ENCODE measurements around the gene NCOA3. TPM values are rescaled to one million over a fixed set of nuclear protein-coding genes. Genes with fewer than 3 reads are reported as not detected.

The NCOA3 gene
- total RNA-seq, 1 donor = 44.5 TPM

DNA sequence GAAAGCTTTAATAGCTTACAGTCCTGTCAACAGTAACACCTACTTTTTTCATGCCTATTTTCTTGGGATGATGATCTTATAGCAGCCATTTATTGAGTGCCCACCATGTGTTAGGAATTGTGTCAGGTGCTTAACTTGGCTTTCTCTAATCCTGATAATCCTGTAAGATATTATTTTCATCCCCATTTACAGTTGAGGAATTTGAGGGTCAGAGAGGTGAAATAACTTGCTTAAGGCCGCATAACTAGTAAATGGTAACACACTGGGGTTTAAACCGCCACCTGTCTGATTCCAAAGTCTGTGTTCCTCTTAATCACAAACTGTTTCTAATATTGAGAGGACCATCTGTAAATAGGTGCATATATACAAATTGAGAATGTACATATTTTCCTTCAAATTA, 55.5 kb downstream of the NCOA3 start:
- DNase-seq (ENCODE audit: insufficient read length, low spot score, missing footprints) = no peak
- no peaks in the 10 kb centered on the region for H3K27me3 ChIP-seq (ENCODE audit: insufficient read depth, low read length)
- no peaks in the 10 kb centered on the region for H3K4me1 ChIP-seq (ENCODE audit: insufficient read depth, low read length)
- peaks cover 22% of the 10 kb centered on the region for H4K20me1 ChIP-seq (ENCODE audit: insufficient read depth, low read length)
- no peak overlapping the region for H2AFZ ChIP-seq (ENCODE audit: low read length)
- no peak overlapping the region for H3K4me3 ChIP-seq (ENCODE audit: insufficient read depth, low read length)
- H3K27ac ChIP-seq (ENCODE audit: low read depth, low read length) = no peak overlapping the region
- no peak overlapping the region for H3K4me2 ChIP-seq (ENCODE audit: insufficient read depth, low read length)
- peaks cover 63% of the 10 kb centered on the region for H3K79me2 ChIP-seq (ENCODE audit: insufficient read depth, low read length)
- TF ChIP-seq, protein P1, sequence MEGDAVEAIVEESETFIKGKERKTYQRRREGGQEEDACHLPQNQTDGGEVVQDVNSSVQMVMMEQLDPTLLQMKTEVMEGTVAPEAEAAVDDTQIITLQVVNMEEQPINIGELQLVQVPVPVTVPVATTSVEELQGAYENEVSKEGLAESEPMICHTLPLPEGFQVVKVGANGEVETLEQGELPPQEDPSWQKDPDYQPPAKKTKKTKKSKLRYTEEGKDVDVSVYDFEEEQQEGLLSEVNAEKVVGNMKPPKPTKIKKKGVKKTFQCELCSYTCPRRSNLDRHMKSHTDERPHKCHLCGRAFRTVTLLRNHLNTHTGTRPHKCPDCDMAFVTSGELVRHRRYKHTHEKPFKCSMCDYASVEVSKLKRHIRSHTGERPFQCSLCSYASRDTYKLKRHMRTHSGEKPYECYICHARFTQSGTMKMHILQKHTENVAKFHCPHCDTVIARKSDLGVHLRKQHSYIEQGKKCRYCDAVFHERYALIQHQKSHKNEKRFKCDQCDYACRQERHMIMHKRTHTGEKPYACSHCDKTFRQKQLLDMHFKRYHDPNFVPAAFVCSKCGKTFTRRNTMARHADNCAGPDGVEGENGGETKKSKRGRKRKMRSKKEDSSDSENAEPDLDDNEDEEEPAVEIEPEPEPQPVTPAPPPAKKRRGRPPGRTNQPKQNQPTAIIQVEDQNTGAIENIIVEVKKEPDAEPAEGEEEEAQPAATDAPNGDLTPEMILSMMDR (IDR thresholded peaks at IDR 0.05; ENCODE audit: extremely low read depth, low read depth, low read length) = no peak
- no peaks in the 10 kb centered on the region for H3K36me3 ChIP-seq (ENCODE audit: insufficient read depth, low read length)
- H3K9me3 ChIP-seq (ENCODE audit: low read depth, low read length) = no peaks in the 10 kb centered on the region

- DNase-seq (ENCODE audit: insufficient read length, low spot score, missing footprints) = no peak
- Histone ChIP-seq H3K4me3 (ENCODE audit: insufficient read depth, low read length) (no peak overlapping the region), H4K20me1 (ENCODE audit: insufficient read depth, low read length) (peaks cover 25% of the 10 kb centered on the region), H3K27me3 (ENCODE audit: insufficient read depth, low read length) (no peaks in the 10 kb centered on the region), H3K4me2 (ENCODE audit: insufficient read depth, low read length) (no peak overlapping the region), H3K36me3 (ENCODE audit: insufficient read depth, low read length) (no peaks in the 10 kb centered on the region), H2AFZ (ENCODE audit: low read length) (no peak overlapping the region), H3K4me1 (ENCODE audit: insufficient read depth, low read length) (no peaks in the 10 kb centered on the region), H3K9me3 (ENCODE audit: low read depth, low read length) (no peaks in the 10 kb centered on the region), H3K79me2 (ENCODE audit: insufficient read depth, low read length) (peaks cover 61% of the 10 kb centered on the region), H3K27ac (ENCODE audit: low read depth, low read length) (no peak overlapping the region)
- TF ChIP-seq, protein P1 (IDR thresholded peaks at IDR 0.05; ENCODE audit: extremely low read depth, low read depth, low read length) = no peak
These were observed 56.1 kb downstream of the NCOA3 start for GRCh38 chr20:47557791-47558190.

DNA sequence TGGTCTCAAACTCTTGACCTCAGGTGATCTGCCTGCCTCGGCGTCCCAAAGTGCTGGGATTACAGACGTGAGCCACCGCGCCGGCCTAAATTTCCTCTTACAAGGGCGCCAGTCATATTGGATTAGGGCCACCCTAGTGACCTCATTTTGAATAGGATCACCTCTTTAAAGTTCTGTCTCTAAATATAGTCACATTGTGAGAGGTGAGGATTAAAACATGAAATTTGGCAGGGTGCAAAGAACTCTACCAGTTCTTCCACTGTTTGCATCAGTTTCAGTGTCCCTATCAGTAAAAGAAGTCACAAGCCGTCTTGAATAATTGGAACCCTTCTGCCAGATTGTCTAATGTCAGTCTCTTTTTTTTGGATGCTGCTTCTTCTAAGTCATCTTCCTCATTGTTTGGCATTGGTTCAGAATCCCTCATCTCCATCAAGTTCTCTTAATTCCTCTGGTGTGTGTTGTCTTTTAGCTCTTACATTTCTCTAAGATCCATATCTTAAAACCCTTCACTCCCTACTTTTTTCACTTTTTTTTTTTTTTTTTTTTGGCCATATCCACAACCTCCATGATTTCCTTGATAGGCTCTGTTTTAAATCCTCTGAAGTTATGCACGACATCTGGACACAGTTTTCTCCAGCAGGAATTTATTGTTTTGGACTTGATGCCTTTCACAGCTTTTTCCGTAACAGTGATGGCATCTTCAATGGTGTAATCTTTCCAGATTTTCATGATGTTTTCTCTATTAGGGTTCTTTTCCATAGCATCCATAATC, 56.8 kb downstream of the NCOA3 start:
- Histone ChIP-seq H3K4me1 (ENCODE audit: insufficient read depth, low read length) (no peaks in the 10 kb centered on the region), H3K27ac (ENCODE audit: low read depth, low read length) (no peak overlapping the region), H2AFZ (ENCODE audit: low read length) (no peak overlapping the region), H3K4me2 (ENCODE audit: insufficient read depth, low read length) (no peak overlapping the region), H3K9me3 (ENCODE audit: low read depth, low read length) (no peaks in the 10 kb centered on the region), H3K36me3 (ENCODE audit: insufficient read depth, low read length) (no peaks in the 10 kb centered on the region), H3K79me2 (ENCODE audit: insufficient read depth, low read length) (peaks cover 63% of the 10 kb centered on the region), H4K20me1 (ENCODE audit: insufficient read depth, low read length) (peaks cover 29% of the 10 kb centered on the region), H3K27me3 (ENCODE audit: insufficient read depth, low read length) (no peaks in the 10 kb centered on the region), H3K4me3 (ENCODE audit: insufficient read depth, low read length) (no peak overlapping the region)
- TF ChIP-seq, protein P1 (IDR thresholded peaks at IDR 0.05; ENCODE audit: extremely low read depth, low read depth, low read length) = no peak
- DNase-seq (ENCODE audit: insufficient read length, low spot score, missing footprints) = no peak

- TF ChIP-seq, protein P1 (IDR thresholded peaks at IDR 0.05; ENCODE audit: extremely low read depth, low read depth, low read length) = no peak
- Histone ChIP-seq H3K4me2 (ENCODE audit: insufficient read depth, low read length) (no peak overlapping the region), H3K27me3 (ENCODE audit: insufficient read depth, low read length) (no peaks in the 10 kb centered on the region), H3K9me3 (ENCODE audit: low read depth, low read length) (no peaks in the 10 kb centered on the region), H3K4me3 (ENCODE audit: insufficient read depth, low read length) (no peak overlapping the region), H4K20me1 (ENCODE audit: insufficient read depth, low read length) (peaks cover 29% of the 10 kb centered on the region), H3K27ac (ENCODE audit: low read depth, low read length) (no peak overlapping the region), H3K79me2 (ENCODE audit: insufficient read depth, low read length) (peaks cover 69% of the 10 kb centered on the region), H3K4me1 (ENCODE audit: insufficient read depth, low read length) (no peaks in the 10 kb centered on the region), H3K36me3 (ENCODE audit: insufficient read depth, low read length) (no peaks in the 10 kb centered on the region), H2AFZ (ENCODE audit: low read length) (no peak overlapping the region)
- DNase-seq (ENCODE audit: insufficient read length, low spot score, missing footprints) = no peak
These were observed 57.5 kb downstream of the NCOA3 start for GRCh38 chr20:47559141-47559540.

Data from osteoblast (primary cell).